Esophagus muscularis mucosa (tissue), 3 donors: ENCODE results near the gene ASAP2.

ENCODE experiments used
- CTCF ChIP-seq, 3 experiments: fragments of 200-600 bp in 2 of 3; fragments of 450-650 bp in 1 of 3; sonication (generic) in 2 of 3; IDR thresholded peaks; one replicate each; pipeline ENCODE4 v1.5.1; 2017 to 2019; ENCODE audit warnings: antibody characterized with exemption in 3 of 3, mild to moderate bottlenecking in 2 of 3, moderate library complexity in 1 of 3
- POLR2A ChIP-seq: fragments of 450-650 bp; IDR thresholded peaks from one replicate; pipeline ENCODE4 v1.6.1; 2017; ENCODE audit warnings: antibody characterized with exemption, moderate library complexity, mild to moderate bottlenecking, low read depth
- POLR2AphosphoS5 ChIP-seq, 2 donors: sonication (generic); formaldehyde crosslinking; IDR thresholded peaks; one replicate each; pipeline ENCODE4 v1.6.1; 2017; ENCODE audit warnings: antibody characterized with exemption in 2 of 2

- no peak for TF ChIP-seq POLR2A
- no peak for TF ChIP-seq CTCF (IDR thresholded peaks at IDR 0.05)
- TF ChIP-seq POLR2AphosphoS5 (IDR thresholded peaks at IDR 0.05), result no peak
Measured at GRCh38 chr2:9330612-9331270, 124.1 kb downstream of the ASAP2 start.
